ENCODE measurements around the gene ENOSF1.

The ENOSF1 gene

DNA sequence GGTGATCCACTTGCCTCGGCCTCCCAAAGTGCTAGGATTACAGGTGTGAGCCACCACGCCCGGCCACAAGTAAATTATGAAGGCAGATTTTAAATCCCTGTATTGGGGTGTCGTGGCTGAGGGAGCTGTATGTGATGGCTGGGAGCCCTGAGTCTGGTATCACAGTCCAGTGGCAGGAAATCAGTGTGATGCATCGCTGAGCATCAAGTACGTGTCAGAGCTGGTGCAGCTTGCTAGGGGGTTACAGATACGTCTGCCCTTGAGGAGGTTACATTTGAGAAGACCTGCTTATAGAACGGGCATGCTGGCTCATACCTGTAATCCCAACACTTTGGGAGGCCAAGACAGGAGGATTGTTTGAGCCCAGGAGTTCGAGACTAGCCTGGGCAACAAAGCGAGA is 4.3 kb downstream of the ENOSF1 start:
- Histone ChIP-seq H3K27ac (ENCODE audit: poor library complexity, severe bottlenecking) (no peak overlapping the region), H3K4me3 (ENCODE audit: severe bottlenecking) (no peak overlapping the region), H3K27me3 (ENCODE audit: insufficient read depth, poor library complexity, severe bottlenecking) (no peaks in the 10 kb centered on the region), H3K36me3 (ENCODE audit: low read depth) (peaks cover 41% of the 10 kb centered on the region), H3K4me1 (ENCODE audit: insufficient read depth, poor library complexity, severe bottlenecking) (peaks cover 16% of the 10 kb centered on the region), H3K9me3 (ENCODE audit: severe bottlenecking) (no peaks in the 10 kb centered on the region)
- TF ChIP-seq, protein P1, sequence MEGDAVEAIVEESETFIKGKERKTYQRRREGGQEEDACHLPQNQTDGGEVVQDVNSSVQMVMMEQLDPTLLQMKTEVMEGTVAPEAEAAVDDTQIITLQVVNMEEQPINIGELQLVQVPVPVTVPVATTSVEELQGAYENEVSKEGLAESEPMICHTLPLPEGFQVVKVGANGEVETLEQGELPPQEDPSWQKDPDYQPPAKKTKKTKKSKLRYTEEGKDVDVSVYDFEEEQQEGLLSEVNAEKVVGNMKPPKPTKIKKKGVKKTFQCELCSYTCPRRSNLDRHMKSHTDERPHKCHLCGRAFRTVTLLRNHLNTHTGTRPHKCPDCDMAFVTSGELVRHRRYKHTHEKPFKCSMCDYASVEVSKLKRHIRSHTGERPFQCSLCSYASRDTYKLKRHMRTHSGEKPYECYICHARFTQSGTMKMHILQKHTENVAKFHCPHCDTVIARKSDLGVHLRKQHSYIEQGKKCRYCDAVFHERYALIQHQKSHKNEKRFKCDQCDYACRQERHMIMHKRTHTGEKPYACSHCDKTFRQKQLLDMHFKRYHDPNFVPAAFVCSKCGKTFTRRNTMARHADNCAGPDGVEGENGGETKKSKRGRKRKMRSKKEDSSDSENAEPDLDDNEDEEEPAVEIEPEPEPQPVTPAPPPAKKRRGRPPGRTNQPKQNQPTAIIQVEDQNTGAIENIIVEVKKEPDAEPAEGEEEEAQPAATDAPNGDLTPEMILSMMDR (IDR thresholded peaks at IDR 0.05; ENCODE audit: poor library complexity, severe bottlenecking), result no peak
- DNase-seq (ENCODE audit: low spot score), result no peak
- no peak for ATAC-seq (ENCODE audit: low read depth)

DNA sequence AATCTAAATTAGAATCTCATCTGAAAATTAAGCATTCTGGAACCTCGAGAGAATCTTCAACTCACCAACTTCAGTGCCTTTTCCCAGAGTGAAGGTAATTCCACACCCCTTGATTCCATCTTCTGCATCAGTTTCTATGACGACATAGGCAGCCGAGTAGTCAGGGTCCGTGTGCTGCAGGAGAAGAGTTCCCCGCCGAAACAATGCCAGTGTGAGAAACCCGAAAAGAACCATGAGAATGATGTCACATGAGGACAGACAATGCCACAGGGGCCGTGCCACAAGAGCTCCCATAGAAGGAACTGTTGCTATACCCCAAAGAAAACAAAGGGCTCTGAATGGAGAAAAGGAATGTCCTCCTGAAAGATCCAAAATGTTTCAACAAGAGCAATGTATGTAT is 6.0 kb downstream of the ENOSF1 start:
- Histone ChIP-seq H3K4me1 (ENCODE audit: insufficient read depth, poor library complexity, severe bottlenecking) (peaks cover 25% of the 10 kb centered on the region), H3K27ac (ENCODE audit: poor library complexity, severe bottlenecking) (no peak overlapping the region), H3K36me3 (ENCODE audit: low read depth) (peaks cover 41% of the 10 kb centered on the region), H3K9me3 (ENCODE audit: severe bottlenecking) (no peaks in the 10 kb centered on the region), H3K4me3 (ENCODE audit: severe bottlenecking) (no peak overlapping the region), H3K27me3 (ENCODE audit: insufficient read depth, poor library complexity, severe bottlenecking) (no peaks in the 10 kb centered on the region)
- ATAC-seq (ENCODE audit: low read depth) (no peak), DNase-seq (ENCODE audit: low spot score) (no peak)
- TF ChIP-seq, protein P1 (IDR thresholded peaks at IDR 0.05; ENCODE audit: poor library complexity, severe bottlenecking), result no peak

DNA sequence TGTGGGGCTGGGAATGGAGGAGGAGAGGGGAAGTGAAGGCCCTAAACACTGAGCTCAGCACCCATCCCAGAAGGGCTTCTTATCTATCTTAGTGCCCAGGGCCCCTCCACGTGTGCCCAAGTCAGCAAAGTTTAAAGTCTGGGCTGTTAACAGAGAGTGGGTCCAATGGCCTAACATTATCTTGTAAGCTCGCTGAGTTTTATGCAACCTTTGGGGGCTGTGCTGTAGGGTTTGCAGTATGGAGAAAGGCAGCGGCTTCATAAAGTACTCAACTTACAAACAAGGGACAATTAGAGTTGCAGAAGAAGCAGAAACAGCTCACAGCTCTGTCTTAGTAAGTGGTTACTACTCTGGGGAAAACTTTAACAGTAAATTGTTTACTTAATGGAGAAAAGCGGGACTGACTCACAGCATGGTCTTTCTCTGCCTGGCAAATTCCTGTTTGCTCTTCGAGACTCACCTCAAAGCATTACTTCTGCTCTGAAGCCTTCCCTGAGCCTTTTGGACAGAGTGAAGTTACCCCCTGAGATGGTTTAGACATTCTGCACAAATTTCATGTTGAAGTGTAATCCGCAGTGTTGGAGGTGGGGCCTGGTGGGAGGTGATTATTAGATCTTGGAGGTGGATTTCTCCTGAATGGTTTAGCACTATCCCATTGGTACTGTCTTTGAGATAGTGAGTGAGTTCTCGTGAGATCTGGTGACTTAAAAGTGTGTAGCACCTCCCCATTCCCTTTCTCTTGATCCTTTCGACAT is 9.0 kb downstream of the ENOSF1 start:
- peak; percentile 82 for ATAC-seq (ENCODE audit: low read depth)
- no peak for DNase-seq (ENCODE audit: low spot score)

GRCh38 chr18:697800-698199 is 14.6 kb downstream of the ENOSF1 start:
- Histone ChIP-seq H3K27me3 (ENCODE audit: insufficient read depth, poor library complexity, severe bottlenecking) (no peaks in the 10 kb centered on the region), H3K27ac (ENCODE audit: poor library complexity, severe bottlenecking) (no peak overlapping the region), H3K36me3 (ENCODE audit: low read depth) (peaks cover 75% of the 10 kb centered on the region), H3K4me1 (ENCODE audit: insufficient read depth, poor library complexity, severe bottlenecking) (peaks cover 20% of the 10 kb centered on the region), H3K4me3 (ENCODE audit: severe bottlenecking) (no peak overlapping the region), H3K9me3 (ENCODE audit: severe bottlenecking) (no peaks in the 10 kb centered on the region)
- TF ChIP-seq, protein P1 (IDR thresholded peaks at IDR 0.05; ENCODE audit: poor library complexity, severe bottlenecking), result no peak
- DNase-seq (ENCODE audit: low spot score) (no peak), ATAC-seq (ENCODE audit: low read depth) (no peak)

More for the DNA sequence above, 9.0 kb downstream of the ENOSF1 start:
- Histone ChIP-seq H3K4me3 (ENCODE audit: severe bottlenecking) (no peak overlapping the region), H3K27me3 (ENCODE audit: insufficient read depth, poor library complexity, severe bottlenecking) (no peaks in the 10 kb centered on the region), H3K4me1 (ENCODE audit: insufficient read depth, poor library complexity, severe bottlenecking) (peaks cover 34% of the 10 kb centered on the region), H3K27ac (ENCODE audit: poor library complexity, severe bottlenecking) (peak overlapping the region; percentile 92), H3K9me3 (ENCODE audit: severe bottlenecking) (no peaks in the 10 kb centered on the region), H3K36me3 (ENCODE audit: low read depth) (peaks cover 50% of the 10 kb centered on the region)
- TF ChIP-seq, protein P1 (IDR thresholded peaks at IDR 0.05; ENCODE audit: poor library complexity, severe bottlenecking), result no peak

DNA sequence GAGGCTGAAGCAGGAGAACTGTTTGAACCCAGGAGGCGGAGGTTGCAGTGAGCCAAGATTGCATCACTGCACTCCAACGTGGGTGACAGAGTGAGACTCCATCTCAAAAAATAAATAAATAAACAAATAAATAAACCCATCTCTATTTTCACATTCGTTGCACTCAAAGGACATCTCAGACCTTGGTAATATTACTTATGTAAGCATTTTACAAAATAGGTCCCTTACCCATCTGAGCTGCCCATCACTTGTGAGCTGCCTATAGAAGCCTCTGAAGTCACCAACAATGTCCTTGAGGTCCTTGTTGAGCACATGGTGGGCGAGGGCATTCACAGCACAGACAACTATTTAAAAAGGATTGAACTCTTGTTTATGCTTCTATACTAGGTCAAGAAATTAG is 15.4 kb downstream of the ENOSF1 start:
- Histone ChIP-seq H3K27me3 (ENCODE audit: insufficient read depth, poor library complexity, severe bottlenecking) (no peaks in the 10 kb centered on the region), H3K4me3 (ENCODE audit: severe bottlenecking) (no peak overlapping the region), H3K9me3 (ENCODE audit: severe bottlenecking) (no peaks in the 10 kb centered on the region), H3K36me3 (ENCODE audit: low read depth) (peaks cover 76% of the 10 kb centered on the region), H3K27ac (ENCODE audit: poor library complexity, severe bottlenecking) (no peak overlapping the region), H3K4me1 (ENCODE audit: insufficient read depth, poor library complexity, severe bottlenecking) (peaks cover 15% of the 10 kb centered on the region)
- TF ChIP-seq, protein P1 (IDR thresholded peaks at IDR 0.05; ENCODE audit: poor library complexity, severe bottlenecking), result no peak
- DNase-seq (ENCODE audit: low spot score) (no peak), ATAC-seq (ENCODE audit: low read depth) (no peak)
